Measurements from ENCODE around the gene FIS1.

Gene FIS1

GRCh38 chr7:101233907-101234547 is 10.9 kb downstream of the FIS1 start:
- no peak for DNase-seq (ENCODE audit: low spot score)

GRCh38 chr7:101232141-101232850 is 12.6 kb downstream of the FIS1 start:
- DNase-seq (ENCODE audit: low spot score): peak; percentile 45

- DNase-seq (ENCODE audit: low spot score): no peak
Measured at GRCh38 chr7:101231644-101232043, 13.2 kb downstream of the FIS1 start.

GRCh38 chr7:101226721-101227120 is 18.2 kb downstream of the FIS1 start:
- DNase-seq (ENCODE audit: low spot score): no peak

- no peak for DNase-seq (ENCODE audit: low spot score)
Measured at GRCh38 chr7:101225650-101226049, 19.2 kb downstream of the FIS1 start.

GRCh38 chr7:101223528-101223927 is 21.4 kb downstream of the FIS1 start:
- DNase-seq (ENCODE audit: low spot score): no peak

GRCh38 chr7:101222275-101222830 is 22.5 kb downstream of the FIS1 start:
- DNase-seq (ENCODE audit: low spot score): no peak

- DNase-seq (ENCODE audit: low spot score): no peak
Measured at GRCh38 chr7:101220295-101220694, 24.6 kb downstream of the FIS1 start.

- DNase-seq (ENCODE audit: low spot score): no peak
Measured at GRCh38 chr7:101218236-101219125, 26.4 kb downstream of the FIS1 start.

- peak; percentile 97 for DNase-seq (ENCODE audit: low spot score)
Measured at GRCh38 chr7:101217388-101218235, 27.3 kb downstream of the FIS1 start, which contains the start of the genes PLOD3 and ZNHIT1. PLOD3 (minus strand) TSS chr7:101217581; CDS start chr7:101217274, 307 bp downstream. ZNHIT1 (plus strand) TSS chr7:101218165; CDS start chr7:101218196, 31 bp downstream.

GRCh38 chr7:101216860-101217387 is 28.0 kb downstream of the FIS1 start:
- peak; percentile 23 for DNase-seq (ENCODE audit: low spot score)

- no peak for DNase-seq (ENCODE audit: low spot score)
Measured at GRCh38 chr7:101216001-101216859, 28.7 kb downstream of the FIS1 start.

GRCh38 chr7:101212014-101212413 is 32.9 kb downstream of the FIS1 start:
- no peak for DNase-seq (ENCODE audit: low spot score)

- no peak for DNase-seq (ENCODE audit: low spot score)
Measured at GRCh38 chr7:101211501-101211900, 33.4 kb downstream of the FIS1 start.

GRCh38 chr7:101210143-101210542 is 34.7 kb downstream of the FIS1 start:
- no peak for DNase-seq (ENCODE audit: low spot score)

- no peak for DNase-seq (ENCODE audit: low spot score)
Measured at GRCh38 chr7:101208794-101209193, 36.1 kb downstream of the FIS1 start.

- DNase-seq (ENCODE audit: low spot score): no peak
Measured at GRCh38 chr7:101207459-101207858, 37.4 kb downstream of the FIS1 start.

GRCh38 chr7:101206665-101207042 is 38.2 kb downstream of the FIS1 start:
- no peak for DNase-seq (ENCODE audit: low spot score)

GRCh38 chr7:101205901-101206664 is 38.8 kb downstream of the FIS1 start:
- DNase-seq (ENCODE audit: low spot score): peak; percentile 26
